Measurements from ENCODE around the gene HOXA11. TPM values are rescaled to one million over a fixed set of nuclear protein-coding genes. Genes with fewer than 3 reads are reported as not detected.

Gene HOXA11
- total RNA-seq, 1 donor from 2014 or later = 9.8 TPM

GRCh38 chr7:27191833-27192545 lies 7.0 kb upstream of the HOXA11 start:
- Histone ChIP-seq H3K9me3 (no peaks in the 10 kb centered on the region), H3K4me3 (peak overlapping the region; percentile 88 to 91), H3K4me1 (peaks cover 55% of the 10 kb centered on the region), H3K36me3 (no peaks in the 10 kb centered on the region), H3K27ac (peak overlapping the region; percentile 99), H3K27me3 (no peaks in the 10 kb centered on the region)
- no peak for DNase-seq (ENCODE audit: extremely low spot score in 2 of 2)
- intact Hi-C loops (cut with DNase I) = loop anchor here (10.0 kb wide), 1 partner anchor 583 kb away; no protein-coding TSS in a partner anchor
- TF ChIP-seq POLR2AphosphoS5 (IDR thresholded peaks at IDR 0.05; ENCODE audit: insufficient read depth in 1 of 2, low read depth in 1 of 2) (peak in 1 of 2 donors; percentile 76), POLR2A (IDR thresholded peaks at IDR 0.05) (peak in 1 of 2 donors; percentile 17)
- TF ChIP-seq, protein P1, sequence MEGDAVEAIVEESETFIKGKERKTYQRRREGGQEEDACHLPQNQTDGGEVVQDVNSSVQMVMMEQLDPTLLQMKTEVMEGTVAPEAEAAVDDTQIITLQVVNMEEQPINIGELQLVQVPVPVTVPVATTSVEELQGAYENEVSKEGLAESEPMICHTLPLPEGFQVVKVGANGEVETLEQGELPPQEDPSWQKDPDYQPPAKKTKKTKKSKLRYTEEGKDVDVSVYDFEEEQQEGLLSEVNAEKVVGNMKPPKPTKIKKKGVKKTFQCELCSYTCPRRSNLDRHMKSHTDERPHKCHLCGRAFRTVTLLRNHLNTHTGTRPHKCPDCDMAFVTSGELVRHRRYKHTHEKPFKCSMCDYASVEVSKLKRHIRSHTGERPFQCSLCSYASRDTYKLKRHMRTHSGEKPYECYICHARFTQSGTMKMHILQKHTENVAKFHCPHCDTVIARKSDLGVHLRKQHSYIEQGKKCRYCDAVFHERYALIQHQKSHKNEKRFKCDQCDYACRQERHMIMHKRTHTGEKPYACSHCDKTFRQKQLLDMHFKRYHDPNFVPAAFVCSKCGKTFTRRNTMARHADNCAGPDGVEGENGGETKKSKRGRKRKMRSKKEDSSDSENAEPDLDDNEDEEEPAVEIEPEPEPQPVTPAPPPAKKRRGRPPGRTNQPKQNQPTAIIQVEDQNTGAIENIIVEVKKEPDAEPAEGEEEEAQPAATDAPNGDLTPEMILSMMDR (IDR thresholded peaks at IDR 0.05) = no peak

DNA sequence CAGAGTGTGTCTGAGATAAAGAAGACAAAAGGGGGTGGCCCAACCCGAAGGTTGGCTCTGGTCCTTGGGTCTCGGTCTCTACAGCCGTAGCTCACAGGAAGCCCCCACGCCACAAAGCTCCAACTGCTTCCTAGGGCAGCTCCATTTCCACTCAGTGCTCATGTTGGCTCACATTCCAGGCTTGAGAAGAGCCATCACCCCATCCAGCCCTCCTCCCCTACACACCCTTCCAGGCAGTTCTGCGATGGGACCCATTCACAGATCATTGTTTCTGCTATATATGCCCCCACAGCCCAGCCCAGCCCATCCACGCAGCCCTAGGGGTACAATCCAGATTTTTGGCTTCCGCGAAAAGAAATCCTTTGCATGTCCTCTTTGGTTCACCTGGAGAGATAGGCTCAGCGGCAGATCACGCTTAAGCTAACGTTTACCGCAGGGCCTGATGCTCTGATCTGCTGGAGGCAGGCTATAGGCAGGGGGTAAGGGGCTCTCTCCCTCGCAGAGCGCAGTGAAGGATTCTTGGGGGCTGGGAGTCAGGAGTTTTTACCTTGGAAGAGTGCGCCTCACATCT lies 6.2 kb upstream of the HOXA11 start:
- DNase-seq (ENCODE audit: extremely low spot score in 2 of 2) = no peak
- Histone ChIP-seq H3K4me3 (peak overlapping the region; percentile 88 to 91), H3K27me3 (no peaks in the 10 kb centered on the region), H3K4me1 (peaks cover 55% of the 10 kb centered on the region), H3K36me3 (no peaks in the 10 kb centered on the region), H3K9me3 (no peaks in the 10 kb centered on the region), H3K27ac (peak overlapping the region; percentile 99)
- TF ChIP-seq POLR2AphosphoS5 (IDR thresholded peaks at IDR 0.05; ENCODE audit: insufficient read depth in 1 of 2, low read depth in 1 of 2) (no peak), POLR2A (IDR thresholded peaks at IDR 0.05) (no peak)
- TF ChIP-seq, protein P1 (IDR thresholded peaks at IDR 0.05) = no peak
- intact Hi-C loops (cut with DNase I) = loop anchor here (10.0 kb wide), 1 partner anchor 584 kb away; no protein-coding TSS in a partner anchor

GRCh38 chr7:27189997-27190748 lies 5.1 kb upstream of the HOXA11 start:
- DNase-seq (ENCODE audit: extremely low spot score in 2 of 2) = no peak
- peak overlapping the region; percentile 99 for H3K27ac ChIP-seq

DNA sequence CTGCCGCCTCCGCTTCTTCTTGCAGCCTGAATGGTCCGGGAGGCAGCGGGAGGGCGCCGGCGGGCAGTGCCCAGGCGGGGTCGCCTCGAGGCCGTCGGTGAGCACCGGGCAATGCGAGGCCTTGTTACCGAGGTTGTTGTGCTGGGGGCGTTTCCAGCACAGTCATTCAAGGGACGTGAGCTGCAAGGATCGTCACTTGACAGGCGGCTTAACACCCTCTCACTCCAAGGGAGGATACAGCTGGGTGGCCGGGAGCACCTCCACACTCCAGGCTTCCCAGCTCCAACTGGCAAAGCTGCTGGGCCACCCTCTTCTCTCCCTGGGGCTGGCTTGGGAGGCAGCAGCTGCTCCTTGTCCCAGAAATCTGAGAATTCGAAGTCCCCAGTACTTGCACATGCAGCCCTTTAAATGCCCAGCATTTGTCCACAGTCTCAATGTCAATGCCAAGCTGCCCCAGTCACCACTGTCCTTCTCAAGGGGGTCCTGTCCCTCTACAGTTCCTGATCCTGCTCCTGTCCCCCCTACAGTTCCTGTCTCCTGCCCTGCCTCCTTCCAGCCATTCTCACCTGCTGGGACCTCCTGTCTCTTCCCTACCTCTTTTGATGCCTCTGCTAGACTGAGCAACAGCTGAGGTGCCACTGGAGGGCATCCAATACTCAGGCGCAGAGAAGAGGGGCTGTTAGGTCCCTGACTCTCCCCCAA lies 4.4 kb upstream of the HOXA11 start:
- DNase-seq (ENCODE audit: extremely low spot score in 2 of 2) = no peak
- TF ChIP-seq POLR2AphosphoS5 (IDR thresholded peaks at IDR 0.05; ENCODE audit: insufficient read depth in 1 of 2, low read depth in 1 of 2) = peak in 1 of 2 donors; percentile 89
- peak in 1 of 2 donors; percentile 49 for TF ChIP-seq POLR2A (IDR thresholded peaks at IDR 0.05)
- TF ChIP-seq, protein P1 (IDR thresholded peaks at IDR 0.05) = no peak
- intact Hi-C loops (cut with DNase I) = no loop called here
- no peaks in the 10 kb centered on the region for H3K27me3 ChIP-seq
- H3K4me3 ChIP-seq = peak overlapping the region; percentile 64 to 88
- no peaks in the 10 kb centered on the region for H3K36me3 ChIP-seq
- H3K4me1 ChIP-seq = peaks cover 55% of the 10 kb centered on the region
- no peaks in the 10 kb centered on the region for H3K9me3 ChIP-seq
- H3K27ac ChIP-seq = peak overlapping the region; percentile 99

More at GRCh38 chr7:27189997-27190748, 5.1 kb upstream of the HOXA11 start:
- Histone ChIP-seq H3K27me3 (no peaks in the 10 kb centered on the region), H3K4me3 (peak overlapping the region; percentile 64 to 88), H3K36me3 (no peaks in the 10 kb centered on the region), H3K4me1 (peaks cover 55% of the 10 kb centered on the region), H3K9me3 (no peaks in the 10 kb centered on the region)
- intact Hi-C loops (cut with DNase I) = loop anchor here (10.0 kb wide), 1 partner anchor 585 kb away; no protein-coding TSS in a partner anchor
- no peak for TF ChIP-seq POLR2A (IDR thresholded peaks at IDR 0.05)
- no peak for TF ChIP-seq POLR2AphosphoS5 (IDR thresholded peaks at IDR 0.05; ENCODE audit: insufficient read depth in 1 of 2, low read depth in 1 of 2)
- TF ChIP-seq, protein P1 (IDR thresholded peaks at IDR 0.05) = no peak

Data from vagina (tissue), 2 donors.